H9 (cell line): Measurements from ENCODE around the gene TMEM63A. TPM values are rescaled to one million over a fixed set of nuclear protein-coding genes. Genes with fewer than 3 reads are reported as not detected.
"Not testable (repeated sequence)": the region's sequence is repeated elsewhere in the genome, so short reads cannot be mapped to it uniquely, and the experiment has no call there.

Experiments
- DNase-seq: peaks from one replicate; pipeline ENCODE4 v3.0.0-alpha.2; 2017
- H2AFZ ChIP-seq: one replicate; pipeline ENCODE4 v1.6.1; 2013; ENCODE audit warnings: mild to moderate bottlenecking, low read length, control low read depth, moderate library complexity
- H2AK5ac ChIP-seq: 2 replicates; pipeline ENCODE4 v1.6.1; 2013; ENCODE audit warnings: low read length, control low read depth, mixed read lengths; ENCODE audit not compliant: insufficient read length
- H2BK120ac ChIP-seq: one replicate; pipeline ENCODE4 v1.6.1; 2013; ENCODE audit warnings: low read depth, mild to moderate bottlenecking, low read length, control low read depth, inconsistent platforms; ENCODE audit not compliant: poor library complexity, severe bottlenecking
- H2BK12ac ChIP-seq: 2 replicates; pipeline ENCODE4 v1.6.1; 2013; ENCODE audit warnings: low read length, control low read depth, mixed read lengths, low read depth; ENCODE audit not compliant: insufficient read length
- H2BK15ac ChIP-seq: 2 replicates; pipeline ENCODE4 v1.6.1; 2013; ENCODE audit warnings: low read depth, low read length, control low read depth
- H2BK20ac ChIP-seq: one replicate; pipeline ENCODE4 v1.6.1; 2013; ENCODE audit warnings: low read depth, mild to moderate bottlenecking, low read length, control low read depth, inconsistent platforms; ENCODE audit not compliant: poor library complexity, severe bottlenecking
- H2BK5ac ChIP-seq: 2 replicates; pipeline ENCODE4 v1.6.1; 2013; ENCODE audit warnings: low read length, control low read depth, mixed read lengths; ENCODE audit not compliant: insufficient read length
- H3K14ac ChIP-seq: 2 replicates; pipeline ENCODE4 v1.6.1; 2013; ENCODE audit warnings: low read length, control low read depth; ENCODE audit not compliant: insufficient read depth
- H3K18ac ChIP-seq: 2 replicates; pipeline ENCODE4 v1.6.1; 2013; ENCODE audit warnings: low read depth, mild to moderate bottlenecking, mixed read lengths, low read length, control low read depth; ENCODE audit not compliant: insufficient read length
- H3K23ac ChIP-seq: 2 replicates; pipeline ENCODE4 v1.6.1; 2013; ENCODE audit warnings: low read length, control low read depth, mixed read lengths, low read depth; ENCODE audit not compliant: insufficient read length
- H3K23me2 ChIP-seq: 2 replicates; pipeline ENCODE4 v1.6.1; 2013; ENCODE audit warnings: low read depth, mild to moderate bottlenecking, mixed read lengths, low read length, control low read depth; ENCODE audit not compliant: insufficient read length, poor library complexity, severe bottlenecking
- H3K27ac ChIP-seq: 2 replicates; pipeline ENCODE4 v1.5.1; 2013; ENCODE audit warnings: low read length, control low read depth, mixed read lengths, low read depth; ENCODE audit not compliant: insufficient read length
- H3K27me3 ChIP-seq: 2 replicates; pipeline ENCODE4 v1.6.1; 2013; ENCODE audit warnings: low read length, control low read depth, inconsistent platforms; ENCODE audit not compliant: insufficient read depth
- H3K4ac ChIP-seq: 2 replicates; pipeline ENCODE4 v1.6.1; 2013; ENCODE audit warnings: low read depth, mild to moderate bottlenecking, control low read depth, inconsistent platforms, low read length, moderate library complexity
- H3K4me1 ChIP-seq: 2 replicates; pipeline ENCODE4 v1.6.1; 2013; ENCODE audit warnings: low read length, control low read depth, inconsistent platforms; ENCODE audit not compliant: insufficient read depth
- H3K4me2 ChIP-seq: 2 replicates; pipeline ENCODE4 v1.6.1; 2013; ENCODE audit warnings: low read length, control low read depth, mixed read lengths; ENCODE audit not compliant: insufficient read length, insufficient read depth
- H3K56ac ChIP-seq: 2 replicates; pipeline ENCODE4 v1.6.1; 2013; ENCODE audit warnings: low read depth, mild to moderate bottlenecking, mixed read lengths, low read length, control low read depth; ENCODE audit not compliant: insufficient read length
- H3K79me1 ChIP-seq: 2 replicates; pipeline ENCODE4 v1.6.1; 2013; ENCODE audit warnings: low read depth, mild to moderate bottlenecking, moderate library complexity, low read length, control low read depth, inconsistent platforms; ENCODE audit not compliant: insufficient read depth, poor library complexity, severe bottlenecking
- H3K79me2 ChIP-seq: 2 replicates; pipeline ENCODE4 v1.6.1; 2013; ENCODE audit warnings: low read length, control low read depth, inconsistent platforms; ENCODE audit not compliant: insufficient read depth
- H3K9ac ChIP-seq: 2 replicates; pipeline ENCODE4 v1.6.1; 2013; ENCODE audit warnings: low read length, control low read depth, mixed read lengths; ENCODE audit not compliant: insufficient read length; ENCODE audit errors: extremely low read depth
- H3K9me3 ChIP-seq: one replicate; pipeline ENCODE4 v1.6.1; 2013; ENCODE audit warnings: low read depth, low read length, inconsistent platforms; ENCODE audit not compliant: control insufficient read depth
- H3T11ph ChIP-seq: one replicate; pipeline ENCODE4 v1.6.1; 2013; ENCODE audit warnings: mild to moderate bottlenecking, low read length, control low read depth, inconsistent platforms
- H4K20me1 ChIP-seq: one replicate; pipeline ENCODE4 v1.6.1; 2013; ENCODE audit not compliant: control insufficient read depth, insufficient read length, insufficient read depth
- H4K5ac ChIP-seq: 2 replicates; pipeline ENCODE4 v1.6.1; 2013; ENCODE audit warnings: low read depth, mild to moderate bottlenecking, mixed read lengths, low read length, control low read depth; ENCODE audit not compliant: insufficient read length
- H4K8ac ChIP-seq: replicated peaks from 2 replicates; pipeline ENCODE4 v1.6.1; 2013; ENCODE audit warnings: low read length, control low read depth, mixed read lengths, low read depth; ENCODE audit not compliant: insufficient read length
- H4K91ac ChIP-seq: 2 replicates; pipeline ENCODE4 v1.6.1; 2013; ENCODE audit warnings: low read depth, mild to moderate bottlenecking, moderate library complexity, mixed read lengths, low read length, control low read depth; ENCODE audit not compliant: insufficient read length
- H3K27ac Mint-ChIP-seq, 3 experiments: 2 replicates in 2 of 3; 3 replicates in 1 of 3; pipeline ENCODE4 v1.8.0; 2020 to 2021; ENCODE audit warnings: mixed read lengths in 3 of 3, mild to moderate bottlenecking in 1 of 3, moderate library complexity in 1 of 3
- H3K27me3 Mint-ChIP-seq: 2 replicates; pipeline ENCODE4 v1.8.0; 2021; ENCODE audit warnings: low read depth, mild to moderate bottlenecking, moderate library complexity, mixed read lengths
- H3K36me3 Mint-ChIP-seq, 3 experiments: 2 replicates in 2 of 3; 3 replicates in 1 of 3; pipeline ENCODE4 v1.8.0; 2020 to 2021; ENCODE audit warnings: low read depth in 3 of 3, mixed read lengths in 3 of 3; ENCODE audit not compliant: insufficient read depth in 1 of 3
- H3K4me1 Mint-ChIP-seq, 2 experiments: 2 replicates each; pipeline ENCODE4 v1.8.0; 2020; ENCODE audit warnings: mixed read lengths in 2 of 2
- H3K4me3 Mint-ChIP-seq, 2 experiments: 2 replicates in 1 of 2; 3 replicates in 1 of 2; pipeline ENCODE4 v1.8.0; 2020 to 2021; ENCODE audit warnings: mild to moderate bottlenecking in 2 of 2, mixed read lengths in 2 of 2, moderate library complexity in 1 of 2
- H3K9me3 Mint-ChIP-seq, 2 experiments: 2 replicates in 1 of 2; 3 replicates in 1 of 2; pipeline ENCODE4 v1.8.0; 2020; ENCODE audit warnings: mild to moderate bottlenecking in 2 of 2, mixed read lengths in 2 of 2, moderate library complexity in 1 of 2
- WGBS: extraction: QIAGEN DNeasy Blood & Tissue Kit; methylation state at CpG from one replicate; pipeline ENCODE4 v1.1.7; 2013; ENCODE audit warnings: missing lambda C conversion rate, low lambda C conversion rate, mixed read lengths; ENCODE audit not compliant: insufficient read length; ENCODE audit errors: extremely low coverage; 5-methylcytosine and 5-hydroxymethylcytosine counted together
- total RNA-seq: library from RNA; stranded (reverse); gene quantifications from 2 replicates; pipeline ENCODE4 v1.2.1, GENCODE V29; 2021
- TF ChIP-seq, protein P1 (sequence below): fragments of 200-600 bp; sonication (generic); conservative IDR thresholded peaks from 3 replicates; pipeline ENCODE4 v1.8.0; 2021; ENCODE audit warnings: antibody characterized with exemption, mild to moderate bottlenecking

Gene TMEM63A
- total RNA-seq, 1 experiment from 2014 or later, result 75.7 TPM

DNA sequence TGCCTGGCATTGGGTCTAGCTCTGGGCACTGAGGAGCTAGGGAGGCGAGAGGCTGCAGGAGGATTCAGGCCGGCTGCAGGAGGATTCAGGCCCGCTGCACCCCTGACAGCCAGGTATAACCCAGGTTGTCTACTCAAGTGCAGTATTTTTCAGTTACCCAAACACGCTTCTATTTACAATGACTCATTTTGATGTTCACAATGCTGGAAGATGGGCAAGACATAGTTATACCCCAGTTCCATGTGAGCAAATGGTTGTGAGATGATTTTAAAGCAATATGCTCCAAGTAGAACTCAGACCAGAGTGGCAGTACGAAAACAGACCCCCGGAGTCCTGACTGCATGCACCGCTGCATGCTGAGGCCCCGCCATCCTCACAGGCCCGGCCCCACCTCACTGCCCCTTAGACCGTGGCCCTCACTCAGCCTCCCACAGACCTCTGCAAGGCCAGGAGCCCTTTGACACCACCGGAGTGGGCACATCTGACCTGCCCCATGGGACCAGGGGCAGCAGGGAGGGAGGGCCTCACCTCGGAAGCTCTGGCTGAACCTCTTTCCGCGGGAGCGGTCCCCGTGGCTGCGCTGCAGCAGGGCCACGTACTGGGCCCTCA, 6.2 kb upstream of the TMEM63A start:
- Histone ChIP-seq H3K9me3 (no peaks in the 10 kb centered on the region), H3K4me1 (peaks cover 5% of the 10 kb centered on the region; the same call in 1 of the 2 replicates), H3K23ac (no peak overlapping the region), H3K79me2 (peaks cover 2% of the 10 kb centered on the region; the same call in 1 of the 2 replicates), H3K27ac (no peak overlapping the region), H2BK15ac (no peak overlapping the region), H4K5ac (no peak overlapping the region), H3K23me2 (no peaks in the 10 kb centered on the region), H2AK5ac (no peak overlapping the region), H3K18ac (no peak overlapping the region), H3K4me2 (peak overlapping the region; percentile 36), H3K79me1 (no peaks in the 10 kb centered on the region), H4K8ac (peak overlapping the region; percentile 21), H4K20me1 (no peaks in the 10 kb centered on the region), H2BK5ac (no peak overlapping the region), H3K14ac (no peak overlapping the region), H2BK20ac (no peak overlapping the region), H2BK12ac (no peak overlapping the region), H2AFZ (no peak overlapping the region), H3T11ph (no peak overlapping the region), H3K27me3 (no peaks in the 10 kb centered on the region), H3K56ac (no peak overlapping the region), H2BK120ac (no peak overlapping the region), H3K9ac (peak overlapping the region; percentile 86), H3K4ac (no peak overlapping the region), H4K91ac (no peak overlapping the region)
- Mint-ChIP-seq H3K27ac (peak overlapping the region in 2 of 3 experiments; percentile 18 to 44; a peak in 2 of 7 replicates), H3K9me3 (no peaks in the 10 kb centered on the region; a peak in 1 of 5 replicates), H3K36me3 (peaks cover 0 to 13% (median 0%) of the 10 kb centered on the region in 3 experiments; a peak in 5 of 7 replicates), H3K27me3 (peaks cover 2% of the 10 kb centered on the region; the same call in 1 of the 2 replicates), H3K4me3 (peak overlapping the region; percentile 70 to 75), H3K4me1 (peaks cover 44% of the 10 kb centered on the region in 2 experiments)
- WGBS, result no CpG with 5 or more reads among the region's 18 CpGs
- DNase-seq, result no peak
- TF ChIP-seq, protein P1, sequence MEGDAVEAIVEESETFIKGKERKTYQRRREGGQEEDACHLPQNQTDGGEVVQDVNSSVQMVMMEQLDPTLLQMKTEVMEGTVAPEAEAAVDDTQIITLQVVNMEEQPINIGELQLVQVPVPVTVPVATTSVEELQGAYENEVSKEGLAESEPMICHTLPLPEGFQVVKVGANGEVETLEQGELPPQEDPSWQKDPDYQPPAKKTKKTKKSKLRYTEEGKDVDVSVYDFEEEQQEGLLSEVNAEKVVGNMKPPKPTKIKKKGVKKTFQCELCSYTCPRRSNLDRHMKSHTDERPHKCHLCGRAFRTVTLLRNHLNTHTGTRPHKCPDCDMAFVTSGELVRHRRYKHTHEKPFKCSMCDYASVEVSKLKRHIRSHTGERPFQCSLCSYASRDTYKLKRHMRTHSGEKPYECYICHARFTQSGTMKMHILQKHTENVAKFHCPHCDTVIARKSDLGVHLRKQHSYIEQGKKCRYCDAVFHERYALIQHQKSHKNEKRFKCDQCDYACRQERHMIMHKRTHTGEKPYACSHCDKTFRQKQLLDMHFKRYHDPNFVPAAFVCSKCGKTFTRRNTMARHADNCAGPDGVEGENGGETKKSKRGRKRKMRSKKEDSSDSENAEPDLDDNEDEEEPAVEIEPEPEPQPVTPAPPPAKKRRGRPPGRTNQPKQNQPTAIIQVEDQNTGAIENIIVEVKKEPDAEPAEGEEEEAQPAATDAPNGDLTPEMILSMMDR, result no peak

DNA sequence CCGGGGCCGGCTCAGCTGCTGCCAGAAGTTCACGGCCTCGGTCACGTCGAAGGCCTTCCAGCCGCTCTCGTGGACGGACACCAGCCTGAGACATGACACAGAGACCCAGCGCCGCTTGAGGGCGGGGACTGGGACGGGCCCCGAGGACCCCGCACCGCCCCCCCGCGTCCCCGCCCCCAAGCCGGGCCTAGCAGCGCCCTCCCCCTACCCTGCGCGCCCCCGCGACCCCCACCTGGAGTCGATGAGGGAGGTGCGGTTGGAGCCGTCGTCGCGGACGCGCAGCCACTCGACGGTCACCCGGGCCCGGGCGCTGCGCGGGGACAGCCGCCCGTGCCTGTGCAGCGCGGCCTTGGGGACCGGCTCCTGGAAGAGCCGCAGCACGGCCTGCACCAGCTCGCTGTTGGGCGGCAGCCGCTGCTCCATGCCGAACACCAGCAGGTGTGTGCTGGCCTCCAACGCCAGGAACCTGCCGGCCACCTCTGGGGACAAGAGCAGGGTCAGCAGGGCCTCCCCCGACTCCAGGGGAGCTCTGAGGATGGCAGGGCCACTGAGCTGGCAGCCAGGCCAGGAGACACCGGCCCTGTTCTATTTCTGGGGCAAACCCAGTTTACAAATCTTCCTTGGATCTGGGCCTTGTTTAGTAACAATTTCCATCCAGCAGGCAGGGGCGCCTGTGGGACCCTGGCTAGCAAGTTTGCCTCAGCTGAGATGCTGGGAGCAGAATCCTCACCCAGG, 5.5 kb upstream of the TMEM63A start:
- H3K79me1 ChIP-seq, H3T11ph ChIP-seq, H4K5ac ChIP-seq, H2BK20ac ChIP-seq, H3K18ac ChIP-seq, H3K23ac ChIP-seq, H3K27me3 Mint-ChIP-seq, H3K4ac ChIP-seq, DNase-seq, H4K91ac ChIP-seq, H2AK5ac ChIP-seq, H3K27ac ChIP-seq, H3K27me3 ChIP-seq, H4K20me1 ChIP-seq, H4K8ac ChIP-seq, H3K23me2 ChIP-seq, H2BK120ac ChIP-seq, H3K56ac ChIP-seq, H3K14ac ChIP-seq, H2BK5ac ChIP-seq, H2BK12ac ChIP-seq, H2BK15ac ChIP-seq, H2AFZ ChIP-seq, H3K79me2 ChIP-seq, H3K9me3 Mint-ChIP-seq, H3K9me3 ChIP-seq, H3K4me1 ChIP-seq: not testable (repeated sequence)
- Histone ChIP-seq H3K4me2 (peak overlapping the region; percentile 36), H3K9ac (peak overlapping the region; percentile 86)
- peak overlapping the region in 1 of 3 experiments; percentile 44; a peak in 1 of 7 replicates for H3K27ac Mint-ChIP-seq
- no CpG with 5 or more reads among the region's 56 CpGs for WGBS
- H3K4me1 Mint-ChIP-seq, result peaks cover 46 to 47% of the 10 kb centered on the region in 2 experiments
- peaks cover 0 to 13% (median 0%) of the 10 kb centered on the region in 3 experiments; a peak in 5 of 7 replicates for H3K36me3 Mint-ChIP-seq
- H3K4me3 Mint-ChIP-seq, result peak overlapping the region; percentile 70 to 75
